Smooth muscle cell of the brain vasculature (primary cell): Measurements from ENCODE around the gene FADS1.

Experiments used
- DNase-seq: peaks from one replicate; pipeline ENCODE4 v3.0.0-alpha.2; 2012; ENCODE audit warnings: low read depth, low spot score

Gene FADS1

DNA sequence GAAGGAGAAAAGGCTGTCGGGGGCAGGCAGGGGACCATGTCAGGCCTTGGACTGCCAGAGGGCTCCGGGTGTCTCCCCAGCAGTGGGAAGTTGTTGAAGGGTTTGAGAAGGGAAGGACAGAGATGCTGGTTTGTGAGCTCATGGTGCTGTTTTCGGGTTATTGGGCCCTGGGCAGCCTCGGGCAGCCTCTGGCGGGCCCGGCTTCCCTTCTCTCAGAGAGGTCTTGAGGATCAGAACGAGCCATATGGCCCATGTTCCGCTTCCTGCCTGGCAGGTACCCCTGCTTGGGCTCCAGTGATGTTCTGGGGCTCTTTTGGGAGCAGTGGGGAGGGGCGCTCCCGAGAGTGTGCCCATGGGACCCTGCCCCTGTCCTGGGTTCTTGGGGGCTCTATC, 54.6 kb downstream of the FADS1 start:
- DNase-seq: no peak

DNA sequence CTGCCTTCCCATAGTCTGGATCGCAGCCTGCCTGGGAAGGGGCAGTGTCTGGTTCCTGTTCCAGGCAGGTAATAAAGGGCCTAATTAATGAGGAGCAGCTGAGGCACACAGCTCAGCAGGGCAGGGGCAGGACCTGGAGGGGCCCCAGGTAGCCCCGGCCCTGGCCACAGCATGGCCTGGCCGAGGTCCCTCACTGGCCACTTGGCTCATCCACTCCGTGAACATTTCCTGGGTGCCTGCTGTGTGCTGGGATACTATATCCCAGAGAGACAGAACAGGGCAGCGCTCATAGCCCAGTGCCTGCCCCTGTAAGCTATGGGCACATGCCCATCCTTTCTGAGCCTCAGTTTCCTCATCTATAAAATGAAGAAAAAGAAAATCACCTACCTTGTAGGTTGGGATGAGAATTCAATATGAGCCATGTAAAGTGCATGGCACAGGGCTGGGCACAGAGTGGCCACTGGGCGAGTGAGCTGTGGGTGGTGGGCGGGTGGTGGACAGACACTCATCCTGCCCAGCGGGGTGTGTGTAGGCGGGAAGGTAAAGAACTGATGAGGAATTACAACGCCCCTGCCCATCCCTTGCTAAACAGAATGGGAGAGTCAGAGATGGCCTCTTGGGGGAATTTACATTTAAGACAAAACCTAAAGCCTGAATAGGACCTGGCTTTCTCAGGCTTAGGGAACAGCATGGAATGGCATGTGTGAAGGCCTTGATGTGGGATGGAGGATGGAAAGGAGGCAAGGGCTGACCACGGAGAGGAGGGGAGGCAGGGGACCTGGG, 55.2 kb downstream of the FADS1 start:
- DNase-seq: no peak

DNA sequence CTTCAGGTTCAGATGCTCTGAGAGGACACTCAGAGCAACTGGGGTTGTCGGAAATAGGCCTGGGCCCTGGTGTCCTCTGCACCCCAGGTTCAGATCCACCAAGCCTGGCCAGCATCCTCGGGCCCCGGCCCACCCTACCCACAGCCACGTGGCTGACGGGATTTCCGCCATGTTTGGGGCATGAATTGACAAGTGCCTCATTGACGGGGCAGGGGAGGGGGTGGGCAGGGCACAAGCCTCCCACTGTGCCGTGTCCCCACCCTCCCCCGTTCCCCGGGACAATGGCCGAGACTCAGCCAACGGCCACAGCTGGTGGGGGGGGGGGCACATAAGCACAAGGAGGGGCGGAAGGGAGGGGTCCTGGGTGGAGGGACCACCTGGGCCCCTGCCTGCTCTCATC, 55.9 kb downstream of the FADS1 start:
- DNase-seq: no peak

DNA sequence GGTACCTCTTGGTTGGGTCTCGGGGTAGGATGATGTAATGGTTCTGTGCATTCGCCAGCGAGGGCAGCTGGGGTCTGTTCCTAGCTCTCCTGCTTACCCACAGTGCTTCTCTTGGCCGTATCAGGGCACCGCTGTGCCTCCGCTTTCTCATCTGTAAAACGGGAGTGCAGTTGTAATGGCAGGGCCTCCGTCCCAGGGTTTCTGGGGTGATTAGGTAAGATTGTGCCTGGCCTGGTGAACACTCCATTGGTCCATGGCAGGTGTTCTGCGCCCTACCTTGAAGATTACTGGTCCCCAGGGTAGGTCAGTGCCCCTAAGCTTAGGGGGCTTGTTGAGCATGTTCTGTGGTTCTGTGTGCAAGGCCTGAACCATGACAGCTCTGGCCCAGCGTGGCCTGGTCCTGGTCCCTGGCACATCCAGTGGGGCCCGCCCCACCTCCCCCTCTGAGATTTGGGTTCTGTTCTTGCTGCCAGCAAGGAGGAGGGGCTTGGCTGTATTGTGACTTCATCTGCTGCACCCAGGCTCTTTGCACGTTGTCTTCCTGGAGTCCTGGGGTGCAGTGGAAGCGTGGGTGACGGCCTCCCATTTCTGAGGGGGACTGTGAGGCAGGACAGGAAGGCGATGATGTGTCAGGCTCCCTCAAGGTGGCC, 59.5 kb downstream of the FADS1 start:
- DNase-seq: no peak

DNA sequence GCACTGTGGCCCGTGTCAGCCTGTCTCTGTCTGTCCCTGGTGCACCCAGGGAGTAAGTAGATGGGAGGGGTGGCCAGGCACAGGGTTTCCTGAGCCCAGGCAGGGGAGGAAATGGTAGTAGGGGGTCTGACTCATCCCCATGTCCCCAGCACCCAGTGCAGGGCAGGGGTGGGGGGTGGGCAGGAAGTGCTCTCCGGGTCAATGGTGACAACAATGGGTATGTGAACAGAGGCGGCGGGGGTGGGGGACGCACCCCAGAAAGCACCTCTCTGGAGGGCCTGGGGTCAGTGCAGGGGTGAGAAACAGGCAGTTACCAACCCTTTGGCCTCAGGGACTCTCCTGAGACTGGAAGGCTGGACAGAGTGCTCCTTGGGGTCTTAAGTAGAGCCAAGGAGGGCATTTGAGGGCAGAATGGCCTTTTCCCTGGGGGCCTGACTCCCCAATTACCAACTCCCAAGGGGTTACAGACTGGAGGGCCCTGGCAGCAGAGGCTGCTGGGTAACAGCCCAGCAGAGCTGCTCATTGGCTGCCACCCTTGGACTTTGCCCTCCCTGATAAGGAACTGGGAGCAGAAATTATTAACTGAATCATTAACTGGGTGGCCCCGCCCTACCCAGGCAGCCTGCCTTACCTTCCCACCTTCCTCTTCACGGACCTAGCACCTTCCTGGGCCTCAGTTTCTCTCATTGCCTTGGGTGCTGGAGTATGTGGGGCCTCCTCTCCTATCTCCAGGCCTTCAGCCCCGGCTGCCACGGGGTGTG, 60.2 kb downstream of the FADS1 start:
- no peak for DNase-seq

DNA sequence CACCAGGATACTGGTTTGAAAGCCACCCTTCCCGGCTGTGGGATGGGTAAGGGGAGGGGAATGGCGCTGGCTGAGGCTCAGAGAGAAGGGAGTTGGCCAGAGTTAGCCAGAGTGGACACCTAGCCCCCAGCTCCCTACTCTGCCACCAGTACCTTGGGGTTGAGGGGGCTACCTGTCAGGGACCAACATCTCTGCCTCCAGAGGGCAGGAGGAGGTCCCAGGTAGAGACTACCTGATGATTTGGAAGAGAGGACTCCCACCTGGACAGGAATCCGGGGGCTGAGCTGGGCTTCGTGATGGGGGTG, 60.7 kb downstream of the FADS1 start:
- no peak for DNase-seq

DNA sequence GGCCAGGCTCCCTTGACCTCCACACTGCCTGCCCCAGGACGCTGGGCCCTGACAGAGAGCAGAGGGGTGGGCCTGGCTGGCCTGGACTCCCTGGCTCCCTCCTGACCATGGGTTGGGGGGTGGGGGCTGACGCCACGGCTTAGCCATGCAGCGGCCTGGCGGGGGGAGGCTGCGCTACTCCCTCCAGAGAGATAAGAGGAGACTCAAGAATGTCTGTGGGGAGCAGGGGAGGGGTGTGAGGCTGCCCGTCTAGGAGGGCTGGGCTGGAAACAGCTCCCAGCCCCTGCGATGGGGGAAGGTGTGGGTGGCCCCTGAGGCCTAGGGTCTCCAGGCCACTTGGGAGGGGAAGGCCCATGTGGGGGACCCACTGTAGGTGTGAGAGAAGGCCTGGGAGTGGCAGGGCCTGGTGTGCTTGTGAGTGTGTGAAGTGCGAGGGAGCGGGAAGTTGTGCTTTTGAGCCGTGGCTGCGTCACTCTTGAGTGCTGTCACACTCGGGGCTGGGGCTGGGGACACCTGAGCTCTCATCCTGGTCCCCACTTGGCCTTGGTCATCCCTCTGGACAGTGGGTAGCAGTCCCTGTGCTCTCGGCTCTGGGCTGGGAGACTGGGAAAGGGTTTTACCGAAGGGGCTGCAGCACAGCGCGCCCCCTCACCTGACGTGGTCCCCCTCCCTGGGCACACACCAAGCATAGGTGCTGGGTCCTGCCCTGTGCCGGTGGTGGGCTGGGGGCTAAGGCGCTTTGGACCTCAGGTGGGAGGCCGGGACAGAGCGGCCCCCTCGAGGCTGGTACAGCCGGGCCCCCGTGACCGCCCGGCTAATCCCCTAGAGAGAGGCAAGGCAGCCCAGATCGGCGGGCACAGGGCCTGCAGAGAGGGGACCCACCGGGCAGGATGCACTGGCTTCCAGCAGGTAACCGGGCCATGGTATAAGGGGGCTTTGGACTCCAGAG, 62.0 kb downstream of the FADS1 start:
- no peak for DNase-seq

DNA sequence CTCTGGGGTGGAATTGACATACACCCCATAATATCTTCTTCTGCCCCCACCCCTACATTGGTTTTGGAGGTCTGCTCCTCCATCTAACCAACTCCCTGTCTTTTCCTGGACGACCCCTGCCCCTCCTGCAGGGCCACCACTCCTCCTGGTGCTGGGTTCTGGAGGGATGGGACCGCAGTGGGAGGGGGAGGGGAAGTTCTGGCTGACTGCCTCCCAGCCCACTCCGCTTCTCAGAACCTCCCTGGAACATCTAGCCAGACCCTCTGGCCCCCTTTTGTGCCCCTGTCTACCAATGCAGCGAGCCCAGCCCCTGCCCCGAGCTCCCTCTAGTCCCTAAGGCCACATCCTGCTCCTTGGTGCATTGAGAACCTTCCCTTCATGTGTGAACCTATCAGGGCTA, 63.1 kb downstream of the FADS1 start:
- no peak for DNase-seq

DNA sequence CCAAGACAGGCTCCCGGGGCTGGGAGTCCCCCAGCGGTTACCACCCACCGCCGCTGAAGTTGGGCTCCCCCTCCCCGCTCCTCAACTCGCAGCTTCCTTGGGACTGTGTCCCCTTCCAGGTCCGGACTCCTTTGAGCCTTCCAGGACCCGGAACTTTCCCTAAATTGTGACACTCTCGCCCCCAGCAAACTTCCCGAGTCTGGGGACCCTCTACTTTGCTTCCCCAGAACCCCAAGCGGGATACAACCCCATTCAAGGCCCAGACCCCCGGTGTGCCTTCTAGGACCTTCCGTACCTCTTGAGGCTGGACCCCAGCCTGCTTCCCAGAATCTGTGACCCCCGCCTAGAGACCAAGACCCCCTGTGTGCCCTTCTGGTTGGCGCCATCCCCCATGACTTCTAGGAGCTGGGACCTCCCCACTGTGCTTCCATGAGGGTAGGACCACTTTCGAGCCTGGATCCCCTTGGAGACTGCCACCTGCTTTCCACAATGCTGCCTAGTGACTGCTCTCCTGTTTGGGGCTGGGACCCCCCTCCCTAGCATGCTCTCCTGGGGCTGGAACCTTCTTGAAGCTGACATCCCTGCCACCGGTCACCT, 63.8 kb downstream of the FADS1 start:
- no peak for DNase-seq

DNA sequence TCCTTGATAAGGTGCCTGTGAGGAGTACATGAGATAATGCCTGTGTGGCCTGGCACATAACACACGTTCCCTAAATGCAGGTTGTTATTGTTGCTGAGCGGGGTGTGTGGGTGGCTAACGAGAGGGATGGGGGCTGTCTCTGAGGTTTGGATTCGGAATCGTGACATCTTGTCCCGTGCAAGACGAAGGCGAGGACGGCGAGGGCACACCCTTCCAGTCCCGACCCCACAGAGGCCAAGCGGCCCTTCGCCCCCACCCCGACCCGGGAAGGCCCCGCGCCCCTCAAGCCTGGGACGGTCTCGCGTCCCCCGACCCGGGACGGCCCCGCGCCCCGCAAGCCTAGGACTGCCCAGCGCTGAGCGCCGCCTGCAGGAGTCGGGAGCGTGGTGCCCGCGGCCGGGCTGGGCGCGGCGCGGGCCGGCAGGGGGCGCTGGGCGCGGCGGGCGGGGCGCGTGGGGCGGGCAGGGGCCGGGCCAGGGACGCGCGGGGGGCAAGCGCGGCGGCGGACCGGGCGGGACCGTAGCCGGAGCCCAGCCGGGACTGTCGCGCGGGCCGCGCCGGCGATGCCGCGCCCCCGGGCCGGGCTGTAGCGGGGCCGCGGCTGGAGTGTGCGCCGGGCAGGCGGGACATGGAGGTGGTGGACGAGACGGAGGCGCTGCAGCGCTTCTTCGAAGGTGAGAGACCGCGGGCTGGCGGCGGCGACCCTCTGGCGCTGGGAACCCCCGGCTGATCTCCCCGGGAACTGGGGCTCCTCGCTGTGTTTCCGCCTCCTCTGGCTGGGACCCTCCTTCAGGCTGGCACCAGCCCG, 64.5 kb downstream of the FADS1 start, which contains the start of gene MYRF:
TSS of gene MYRF (plus strand) at position 520 of the 808 bp plus-strand sequence. CDS start at position 629, 109 bp downstream.
- no peak for DNase-seq

DNA sequence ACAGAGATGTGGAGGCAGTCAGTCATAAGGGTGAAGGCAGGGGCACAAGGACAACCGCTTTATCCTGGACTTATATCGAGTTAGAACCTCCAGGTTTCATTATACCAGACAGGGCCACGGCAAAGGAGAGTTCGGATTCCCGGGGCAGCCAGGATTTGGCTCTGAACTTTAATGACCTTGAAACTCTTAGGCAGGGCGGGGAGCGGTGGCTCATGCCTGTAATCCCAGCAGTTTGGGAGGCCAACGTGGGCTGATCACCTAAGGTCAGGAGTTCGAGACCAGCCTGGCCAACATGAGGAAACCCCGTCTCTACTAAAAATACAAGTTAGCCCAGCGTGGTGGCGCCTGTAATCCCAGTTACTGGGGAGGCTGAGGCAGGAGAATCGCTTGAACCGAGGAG, 65.4 kb downstream of the FADS1 start:
- no peak for DNase-seq

DNA sequence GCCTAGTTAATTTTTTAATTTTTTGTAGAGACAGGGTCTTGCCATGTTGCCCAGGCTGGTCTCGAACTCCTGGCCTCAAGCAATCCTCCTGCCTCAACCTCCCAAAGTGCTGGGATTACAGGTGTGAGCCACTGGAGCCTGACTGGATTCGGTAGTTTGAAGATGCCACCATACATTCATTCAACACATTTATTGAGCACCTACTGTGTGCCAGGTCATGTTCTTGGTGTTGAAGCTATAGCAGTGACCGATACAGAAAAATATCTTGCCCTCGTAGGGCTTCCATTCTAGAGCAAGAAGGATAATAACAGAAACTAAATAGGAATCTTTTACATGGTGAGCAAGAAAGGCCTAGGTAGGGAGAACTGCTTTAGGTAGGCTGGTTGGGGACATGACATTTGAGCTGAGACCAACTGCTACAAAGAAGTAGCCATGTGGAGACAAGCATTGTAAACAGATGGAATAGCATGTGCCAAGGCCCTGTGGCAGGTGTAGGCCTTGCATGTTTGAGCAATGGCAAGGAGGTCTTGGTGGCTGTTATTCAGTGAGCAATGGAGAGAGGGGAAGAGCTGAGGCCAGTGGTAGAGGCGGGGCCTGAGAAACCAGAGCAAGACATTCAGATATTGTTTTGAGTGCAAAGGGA, 66.1 kb downstream of the FADS1 start:
- no peak for DNase-seq
